Astrocyte of the spinal cord (primary cell): ENCODE data around the gene PROC.

Source experiments
- DNase-seq: peaks from one replicate; pipeline ENCODE4 v3.0.0; 2011; ENCODE audit warnings: low read depth, low spot score
- H3K4me3 ChIP-seq: 2 replicates; pipeline ENCODE4 v1.5.1; 2011; ENCODE audit warnings: low read depth, mild to moderate bottlenecking, low read length, moderate library complexity
- in situ Hi-C: cut with HindIII; loops from 2 replicates; pipeline ENCODE4 v1.10.0; 2017; ENCODE audit warnings: low sequenced_read_pairs
- TF ChIP-seq, protein P1 (sequence below): IDR thresholded peaks from 2 replicates; pipeline ENCODE4 v1.5.1; 2012; ENCODE audit warnings: low read depth, mild to moderate bottlenecking, low read length, inconsistent platforms

The PROC gene

DNA sequence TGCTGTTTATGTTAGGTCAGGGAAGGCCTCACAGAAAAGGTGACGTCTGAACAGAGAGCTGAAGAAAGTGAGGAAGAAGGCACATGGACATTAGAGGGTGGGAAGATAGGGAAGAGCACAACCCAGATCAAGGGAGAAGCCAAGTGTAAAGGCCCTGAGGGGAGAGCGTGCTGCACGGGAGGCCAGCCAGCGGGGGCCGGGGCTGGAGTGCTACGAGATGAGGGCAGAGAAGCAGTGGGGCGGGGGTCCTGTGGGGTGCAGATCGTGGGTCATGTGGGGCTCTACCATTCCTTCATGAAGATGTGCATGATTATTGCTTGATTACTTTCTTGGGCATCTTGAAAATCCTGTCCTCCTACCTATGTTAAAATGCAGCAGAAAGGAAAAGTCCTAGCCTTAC is 50.8 kb downstream of the PROC start:
- in situ Hi-C loops: no loop called here

DNA sequence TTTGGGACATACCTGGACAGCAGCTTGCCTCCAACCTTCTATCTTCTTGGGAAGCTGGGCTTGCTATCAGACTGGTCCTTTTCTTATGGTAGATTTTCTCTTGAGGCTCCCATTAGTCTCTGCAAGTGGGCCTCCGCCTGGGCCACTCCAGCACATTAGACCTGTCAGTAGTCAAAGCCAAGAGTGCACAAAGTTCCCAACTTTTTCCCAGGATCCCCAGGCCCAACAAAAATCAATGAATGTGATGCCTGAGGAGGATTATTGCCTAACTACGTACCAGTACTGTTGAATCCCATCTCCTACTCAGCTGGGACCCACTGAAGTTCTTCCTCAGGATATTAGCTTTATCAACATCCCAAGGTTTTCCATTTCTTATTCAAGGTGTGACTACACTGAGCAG is 51.7 kb downstream of the PROC start:
- in situ Hi-C loops: no loop called here
- TF ChIP-seq, protein P1, sequence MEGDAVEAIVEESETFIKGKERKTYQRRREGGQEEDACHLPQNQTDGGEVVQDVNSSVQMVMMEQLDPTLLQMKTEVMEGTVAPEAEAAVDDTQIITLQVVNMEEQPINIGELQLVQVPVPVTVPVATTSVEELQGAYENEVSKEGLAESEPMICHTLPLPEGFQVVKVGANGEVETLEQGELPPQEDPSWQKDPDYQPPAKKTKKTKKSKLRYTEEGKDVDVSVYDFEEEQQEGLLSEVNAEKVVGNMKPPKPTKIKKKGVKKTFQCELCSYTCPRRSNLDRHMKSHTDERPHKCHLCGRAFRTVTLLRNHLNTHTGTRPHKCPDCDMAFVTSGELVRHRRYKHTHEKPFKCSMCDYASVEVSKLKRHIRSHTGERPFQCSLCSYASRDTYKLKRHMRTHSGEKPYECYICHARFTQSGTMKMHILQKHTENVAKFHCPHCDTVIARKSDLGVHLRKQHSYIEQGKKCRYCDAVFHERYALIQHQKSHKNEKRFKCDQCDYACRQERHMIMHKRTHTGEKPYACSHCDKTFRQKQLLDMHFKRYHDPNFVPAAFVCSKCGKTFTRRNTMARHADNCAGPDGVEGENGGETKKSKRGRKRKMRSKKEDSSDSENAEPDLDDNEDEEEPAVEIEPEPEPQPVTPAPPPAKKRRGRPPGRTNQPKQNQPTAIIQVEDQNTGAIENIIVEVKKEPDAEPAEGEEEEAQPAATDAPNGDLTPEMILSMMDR: no peak
- no peak for DNase-seq
- no peak overlapping the region for H3K4me3 ChIP-seq

More for the DNA sequence above, 50.8 kb downstream of the PROC start:
- H3K4me3 ChIP-seq: no peak overlapping the region
- TF ChIP-seq, protein P1: no peak
- no peak for DNase-seq

DNA sequence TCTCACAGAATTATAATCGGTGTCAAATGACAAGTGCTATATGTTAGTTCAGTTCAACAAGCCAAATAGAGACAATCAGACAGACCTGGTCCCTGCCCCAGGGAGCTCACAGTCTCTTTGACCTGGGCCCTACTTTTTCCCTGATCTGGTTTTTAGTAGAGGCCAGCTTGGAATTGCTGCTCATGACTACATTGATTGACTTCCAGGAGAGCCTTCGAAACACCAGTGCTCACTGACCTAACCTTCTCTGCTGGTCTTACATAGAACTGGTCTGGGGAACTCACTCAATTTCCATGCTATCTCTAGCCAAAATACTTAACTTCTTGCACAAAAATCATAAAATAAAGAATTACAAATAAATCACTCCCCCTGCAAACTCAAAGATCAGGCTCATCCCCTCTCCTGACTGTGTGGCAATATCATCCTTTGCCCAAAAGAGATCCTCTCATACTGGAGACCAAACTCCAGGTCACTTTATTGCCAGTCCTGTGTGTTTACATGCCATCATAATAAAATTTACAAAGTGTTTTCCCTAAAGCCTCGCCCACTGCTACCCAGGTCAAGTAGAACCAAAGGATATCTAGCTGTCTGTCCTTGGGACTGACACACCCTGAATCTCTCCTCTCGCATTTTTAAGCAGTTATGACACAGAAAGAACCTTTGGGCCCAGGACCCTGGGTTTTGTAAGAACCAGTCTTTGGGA is 53.2 kb downstream of the PROC start:
- no peak for DNase-seq
- TF ChIP-seq, protein P1: no peak
- H3K4me3 ChIP-seq: no peak overlapping the region
- in situ Hi-C loops: no loop called here

DNA sequence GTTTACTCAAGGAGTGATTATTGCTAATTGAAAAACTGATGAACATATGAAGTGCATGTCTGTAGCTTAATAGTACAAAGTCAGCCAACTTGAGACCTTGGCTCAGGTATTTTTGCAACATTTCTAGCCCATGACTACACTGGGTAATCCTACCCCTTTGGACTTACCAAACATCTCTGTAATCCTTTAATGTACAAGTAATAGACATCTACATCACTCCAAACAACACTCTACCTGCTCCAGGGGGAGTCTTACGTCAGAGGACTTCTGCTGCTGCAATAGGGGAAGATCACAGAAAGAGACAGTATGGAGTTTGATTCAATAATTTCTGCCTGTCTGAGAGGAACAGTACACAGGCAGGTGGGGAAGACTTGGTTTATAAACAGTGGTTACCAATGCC is 54.0 kb downstream of the PROC start:
- in situ Hi-C loops: no loop called here
- DNase-seq: no peak
- H3K4me3 ChIP-seq: no peak overlapping the region
- TF ChIP-seq, protein P1: no peak

DNA sequence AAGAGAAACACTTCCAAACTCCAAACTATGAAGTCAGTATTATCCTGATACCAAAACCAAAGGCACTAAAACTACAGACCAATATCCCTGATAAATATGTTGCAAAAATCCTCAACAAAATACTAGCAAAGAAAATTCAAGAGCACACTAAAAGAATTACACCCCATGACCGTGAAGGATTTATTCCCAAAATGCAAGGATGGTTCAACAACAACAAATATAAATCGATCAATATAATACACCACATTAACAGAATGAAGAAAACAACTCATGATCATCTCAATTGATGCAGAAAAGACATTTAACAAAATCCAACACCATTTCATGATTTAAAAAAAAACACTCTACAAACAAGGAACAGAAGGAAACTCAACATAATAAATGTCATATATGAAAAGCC is 57.6 kb downstream of the PROC start:
- DNase-seq: no peak
- H3K4me3 ChIP-seq: no peak overlapping the region
- TF ChIP-seq, protein P1: no peak
- in situ Hi-C loops: no loop called here
